CD4-positive, CD25-positive, alpha-beta regulatory T cell (primary cell): Measurements from ENCODE around the gene SLC25A22. TPM values are rescaled to one million over a fixed set of nuclear protein-coding genes. Genes with fewer than 3 reads are reported as not detected.

Experiments
- ATAC-seq, 2 donors: fragments of 150-1000 bp; cut with Tn5 transposase; one replicate each; pipeline ENCODE4 v1.10.0; 2021; ENCODE audit warnings: low read depth in 2 of 2, moderate number of reproducible peaks in 2 of 2, moderate library complexity in 1 of 2
- DNase-seq, 3 donors: peaks; one replicate each; pipeline versions ENCODE4 v3.0.0 to v3.0.0-alpha.2; 2012 to 2022; ENCODE audit warnings: mixed read lengths in 1 of 3
- H3K27ac ChIP-seq: one replicate; pipeline ENCODE4 v1.7.0; 2013; ENCODE audit warnings: mild to moderate bottlenecking, low read length; ENCODE audit not compliant: insufficient read depth, poor library complexity, severe bottlenecking
- H3K27me3 ChIP-seq: one replicate; pipeline ENCODE4 v1.7.0; 2013; ENCODE audit warnings: low read length; ENCODE audit not compliant: control insufficient read depth, insufficient read depth
- H3K36me3 ChIP-seq: one replicate; pipeline ENCODE4 v1.7.0; 2013; ENCODE audit warnings: mild to moderate bottlenecking, low read length, moderate library complexity; ENCODE audit not compliant: control insufficient read depth, insufficient read depth
- H3K4me1 ChIP-seq: 2 replicates; pipeline ENCODE4 v1.7.0; 2013; ENCODE audit warnings: mild to moderate bottlenecking, low read length; ENCODE audit not compliant: insufficient read depth, control insufficient read depth, poor library complexity, severe bottlenecking
- H3K4me3 ChIP-seq: one replicate; pipeline ENCODE4 v1.7.0; 2013; ENCODE audit warnings: low read depth, mild to moderate bottlenecking, low read length, moderate library complexity
- H3K9me3 ChIP-seq, 2 experiments: 1 replicate in 1 of 2; 2 replicates in 1 of 2; pipeline ENCODE4 v1.7.0; 2013; ENCODE audit warnings: low read length in 2 of 2, mild to moderate bottlenecking in 1 of 2, moderate library complexity in 1 of 2; ENCODE audit not compliant: control insufficient read depth in 2 of 2
- H3K27ac Mint-ChIP-seq, 3 donors: one replicate each; pipeline ENCODE4 v1.8.0; 2020 to 2022; ENCODE audit warnings: mild to moderate bottlenecking in 3 of 3, mixed read lengths in 3 of 3, moderate library complexity in 2 of 3
- H3K27me3 Mint-ChIP-seq: one replicate; pipeline ENCODE4 v1.8.0; 2022; ENCODE audit warnings: mild to moderate bottlenecking, mixed read lengths
- H3K36me3 Mint-ChIP-seq: one replicate; pipeline ENCODE4 v1.8.0; 2020; ENCODE audit warnings: mixed read lengths
- H3K4me1 Mint-ChIP-seq, 4 donors: one replicate each; pipeline ENCODE4 v1.8.0; 2020 to 2022; ENCODE audit warnings: mixed read lengths in 4 of 4, mild to moderate bottlenecking in 1 of 4
- H3K4me3 Mint-ChIP-seq, 4 donors: one replicate each; pipeline ENCODE4 v1.8.0; 2020 to 2022; ENCODE audit warnings: mild to moderate bottlenecking in 4 of 4, mixed read lengths in 4 of 4, moderate library complexity in 3 of 4
- H3K9me3 Mint-ChIP-seq, 7 donors: one replicate each; pipeline ENCODE4 v1.8.0; 2020 to 2022; ENCODE audit warnings: mixed read lengths in 7 of 7, mild to moderate bottlenecking in 3 of 7, moderate library complexity in 2 of 7
- polyA plus RNA-seq, 4 donors: library from polyadenylated mRNA; unstranded; fragments of 300-500 nt; fragmentation: Illumina TruSeq; gene quantifications; one replicate each; pipeline ENCODE4 v1.2.3, GENCODE V29; 2021
- total RNA-seq: library from RNA; stranded (reverse); gene quantifications from one replicate; pipeline ENCODE4 v1.2.3, GENCODE V29; 2022

The SLC25A22 gene
- total and polyA plus RNA-seq, 5 donors from 2014 or later = 5.3 to 20.3 (median 6.6) TPM

GRCh38 chr11:821512-822371 lies 23.7 kb upstream of the SLC25A22 start:
- Mint-ChIP-seq H3K4me3 (peak overlapping the region; percentile 90 to 95 (median 92)), H3K4me1 (peaks cover 0 to 32% (median 10%) of the 10 kb centered on the region in 4 donors), H3K27me3 (peaks cover 6% of the 10 kb centered on the region), H3K27ac (no peak overlapping the region), H3K36me3 (peaks cover 10% of the 10 kb centered on the region), H3K9me3 (no peaks in the 10 kb centered on the region)
- no peak for ATAC-seq
- Histone ChIP-seq H3K4me3 (no peak overlapping the region), H3K27me3 (no peaks in the 10 kb centered on the region), H3K9me3 (no peaks in the 10 kb centered on the region), H3K36me3 (peaks cover 10% of the 10 kb centered on the region), H3K27ac (no peak overlapping the region), H3K4me1 (peaks cover 30% of the 10 kb centered on the region)
- DNase-seq = no peak

GRCh38 chr11:820655-821511 lies 22.8 kb upstream of the SLC25A22 start:
- peaks cover 10% of the 10 kb centered on the region for H3K36me3 Mint-ChIP-seq
- no peaks in the 10 kb centered on the region for H3K27me3 Mint-ChIP-seq
- H3K4me1 Mint-ChIP-seq = peaks cover 0 to 27% (median 8%) of the 10 kb centered on the region in 4 donors
- Histone ChIP-seq H3K9me3 (no peaks in the 10 kb centered on the region), H3K27ac (peak overlapping the region; percentile 96), H3K27me3 (no peaks in the 10 kb centered on the region), H3K4me1 (peaks cover 21% of the 10 kb centered on the region), H3K36me3 (peaks cover 10% of the 10 kb centered on the region), H3K4me3 (peak overlapping the region; percentile 55)
- H3K27ac Mint-ChIP-seq = peak overlapping the region in 2 of 3 donors; percentile 59 to 75
- DNase-seq (no peak), ATAC-seq (no peak)
- H3K4me3 Mint-ChIP-seq = peak overlapping the region; percentile 90 to 95 (median 92)
- H3K9me3 Mint-ChIP-seq = no peaks in the 10 kb centered on the region

GRCh38 chr11:819943-820649 lies 22.0 kb upstream of the SLC25A22 start:
- Mint-ChIP-seq H3K27ac (peak overlapping the region; percentile 75 to 95 (median 90)), H3K36me3 (peaks cover 7% of the 10 kb centered on the region)
- peak; percentile 95 to 98 (median 96) for DNase-seq

GRCh38 chr11:819129-819931 lies 21.2 kb upstream of the SLC25A22 start:
- peak overlapping the region; percentile 90 to 95 (median 92) for H3K4me3 Mint-ChIP-seq
- Histone ChIP-seq H3K27ac (peak overlapping the region; percentile 96), H3K27me3 (no peaks in the 10 kb centered on the region), H3K36me3 (peaks cover 10% of the 10 kb centered on the region), H3K4me1 (peaks cover 21% of the 10 kb centered on the region), H3K9me3 (no peaks in the 10 kb centered on the region), H3K4me3 (no peak overlapping the region)
- H3K9me3 Mint-ChIP-seq = no peaks in the 10 kb centered on the region
- peak; percentile 89 to 93 (median 92) for DNase-seq
- ATAC-seq = peak; percentile 73 to 74
- peaks cover 0 to 25% (median 7%) of the 10 kb centered on the region in 4 donors for H3K4me1 Mint-ChIP-seq
- H3K27ac Mint-ChIP-seq = peak overlapping the region in 2 of 3 donors; percentile 75 to 90
- H3K36me3 Mint-ChIP-seq = peaks cover 4% of the 10 kb centered on the region
- H3K27me3 Mint-ChIP-seq = no peaks in the 10 kb centered on the region

More at GRCh38 chr11:819943-820649, 22.0 kb upstream of the SLC25A22 start:
- no peaks in the 10 kb centered on the region for H3K9me3 ChIP-seq
- Mint-ChIP-seq H3K4me3 (peak overlapping the region; percentile 90 to 95 (median 92)), H3K9me3 (no peaks in the 10 kb centered on the region), H3K27me3 (no peaks in the 10 kb centered on the region), H3K4me1 (peaks cover 0 to 27% (median 8%) of the 10 kb centered on the region in 4 donors)
- peaks cover 21% of the 10 kb centered on the region for H3K4me1 ChIP-seq
- peak; percentile 77 to 82 for ATAC-seq
- no peaks in the 10 kb centered on the region for H3K27me3 ChIP-seq
- peak overlapping the region; percentile 96 for H3K27ac ChIP-seq
- peaks cover 10% of the 10 kb centered on the region for H3K36me3 ChIP-seq
- H3K4me3 ChIP-seq = peak overlapping the region; percentile 55

GRCh38 chr11:818396-819128 lies 20.5 kb upstream of the SLC25A22 start, which contains the start of gene PNPLA2:
TSS of gene PNPLA2 (plus strand) at chr11:818914. CDS start at chr11:819719, 805 bp downstream.
- Mint-ChIP-seq H3K27ac (peak within 1 kb of the TSS in 2 of 3 donors; percentile 75 to 90), H3K27me3 (no peaks in the 10 kb centered on the region), H3K9me3 (no peaks in the 10 kb centered on the region), H3K4me3 (peak within 1 kb of the TSS; percentile 90 to 95 (median 92)), H3K36me3 (peaks cover 4% of the 10 kb centered on the region), H3K4me1 (peaks cover 0 to 25% (median 7%) of the 10 kb centered on the region in 4 donors)
- peaks cover 5% of the 10 kb centered on the region for H3K36me3 ChIP-seq
- peak within 1 kb of the TSS; percentile 96 for H3K27ac ChIP-seq
- H3K4me1 ChIP-seq = peaks cover 21% of the 10 kb centered on the region
- ATAC-seq (no peak), DNase-seq (no peak)
- H3K9me3 ChIP-seq = no peaks in the 10 kb centered on the region
- H3K27me3 ChIP-seq = no peaks in the 10 kb centered on the region
- H3K4me3 ChIP-seq = no peak within 1 kb of the TSS

GRCh38 chr11:816433-816779 lies 18.3 kb upstream of the SLC25A22 start:
- DNase-seq (no peak), ATAC-seq (no peak)
- H3K27me3 Mint-ChIP-seq = no peaks in the 10 kb centered on the region
- H3K9me3 Mint-ChIP-seq = no peaks in the 10 kb centered on the region
- H3K4me3 ChIP-seq = no peak overlapping the region
- peaks cover 22% of the 10 kb centered on the region for H3K36me3 ChIP-seq
- H3K27ac ChIP-seq = no peak overlapping the region
- H3K4me3 Mint-ChIP-seq = peak overlapping the region in 2 of 4 donors; percentile 32 to 35
- no peaks in the 10 kb centered on the region for H3K27me3 ChIP-seq
- peaks cover under 1 to 28% (median 7%) of the 10 kb centered on the region in 4 donors for H3K4me1 Mint-ChIP-seq
- H3K9me3 ChIP-seq = no peaks in the 10 kb centered on the region
- H3K4me1 ChIP-seq = peaks cover 28% of the 10 kb centered on the region
- peaks cover 2% of the 10 kb centered on the region for H3K36me3 Mint-ChIP-seq
- H3K27ac Mint-ChIP-seq = peak overlapping the region in 1 of 3 donors; percentile 38
